ENCODE results near the gene TMEM120B.

Gene TMEM120B

GRCh38 chr12:121816925-121817647 is 104.5 kb downstream of the TMEM120B start:
- no peak for TF ChIP-seq CTCF (IDR thresholded peaks at IDR 0.05)
- Histone ChIP-seq H3K4me3 (no peak overlapping the region), H3K27ac (no peak overlapping the region)
- no peak for DNase-seq (ENCODE audit: low spot score)

GRCh38 chr12:121817648-121818043 is 105.1 kb downstream of the TMEM120B start:
- H3K27ac ChIP-seq, result no peak overlapping the region
- no peak for TF ChIP-seq CTCF (IDR thresholded peaks at IDR 0.05)
- no peak for DNase-seq (ENCODE audit: low spot score)
- no peak overlapping the region for H3K4me3 ChIP-seq

GRCh38 chr12:121819212-121819949 is 106.8 kb downstream of the TMEM120B start:
- peak; percentile 62 for DNase-seq (ENCODE audit: low spot score)
- no peak for TF ChIP-seq CTCF (IDR thresholded peaks at IDR 0.05)
- no peak overlapping the region for H3K4me3 ChIP-seq
- H3K27ac ChIP-seq, result no peak overlapping the region

- DNase-seq (ENCODE audit: low spot score), result no peak
Measured at GRCh38 chr12:121820056-121820455, 107.5 kb downstream of the TMEM120B start.

GRCh38 chr12:121822393-121823100 is 110.0 kb downstream of the TMEM120B start:
- no peak overlapping the region for H3K27ac ChIP-seq
- H3K4me3 ChIP-seq, result no peak overlapping the region
- TF ChIP-seq CTCF (IDR thresholded peaks at IDR 0.05), result no peak
- no peak for DNase-seq (ENCODE audit: low spot score)

More at GRCh38 chr12:121820056-121820455, 107.5 kb downstream of the TMEM120B start:
- Histone ChIP-seq H3K27ac (no peak overlapping the region), H3K4me3 (no peak overlapping the region)
- no peak for TF ChIP-seq CTCF (IDR thresholded peaks at IDR 0.05)

- H3K27ac ChIP-seq, result no peak overlapping the region
- H3K4me3 ChIP-seq, result no peak overlapping the region
- no peak for TF ChIP-seq CTCF (IDR thresholded peaks at IDR 0.05)
- no peak for DNase-seq (ENCODE audit: low spot score)
Measured at GRCh38 chr12:121823101-121823726, 110.7 kb downstream of the TMEM120B start.
